HCT116 (cell line): ENCODE data around the gene SYCE3. TPM values are rescaled to one million over a fixed set of nuclear protein-coding genes. Genes with fewer than 3 reads are reported as not detected.

Experiments
- ATAC-seq: fragments of 200-7000 bp; cut with Tn5 transposase; 2 replicates; pipeline ENCODE4 v1.9.1; 2020; ENCODE audit warnings: mild to moderate bottlenecking, moderate library complexity
- Bru-seq: library from RNA; stranded (reverse); fragments of 400-500 nt; gene quantifications from one replicate; lab custom pipeline; 2021; lab: Mats Ljungman, UMichigan
- BruChase-seq, 2 experiments: library from RNA; stranded (reverse); fragments of 400-500 nt; gene quantifications; one replicate each; lab custom pipeline; 2021; lab: Mats Ljungman, UMichigan
- BruUV-seq: library from RNA; stranded (reverse); fragments of 400-500 nt; replicated peaks from 2 replicates; lab custom pipeline; 2021; lab: Mats Ljungman, UMichigan
- CTCF ChIA-PET: fragments of 300-600 bp; sonication (Branson Sonifier 250); formaldehyde crosslinking; loops from one replicate; lab custom pipeline; 2021; ENCODE audit warnings: antibody characterized with exemption; lab: Charles Lee
- POLR2A ChIA-PET: fragments of 300-600, 350-600 bp; sonication (Branson Sonifier 250); formaldehyde crosslinking; loops from one replicate; lab custom pipeline; 2021; ENCODE audit warnings: antibody characterized with exemption; lab: Charles Lee
- RAD21 ChIA-PET, 2 experiments: fragments of 300-600 bp; sonication (Branson Sonifier 250); formaldehyde crosslinking; loops; one replicate each; lab custom pipeline; 2023; ENCODE audit warnings: low total read pairs in 2 of 2; ENCODE audit not compliant: uncharacterized antibody in 2 of 2, unreplicated experiment in 2 of 2, low non-redundant PET in 1 of 2; lab: Charles Lee
- DNase-seq: peaks from one replicate; pipeline ENCODE4 v3.0.0-alpha.2; 2010; ENCODE audit warnings: low read depth, low spot score
- H2AFZ ChIP-seq: fragments of 200-600 bp; shearing (Covaris generic), sonication (generic); 2 replicates; pipeline ENCODE4 v1.6.1; 2017; ENCODE audit warnings: low read depth, mixed run types, mixed read lengths, antibody characterized with exemption, low read length; ENCODE audit not compliant: poor library complexity, severe bottlenecking
- H3K27ac ChIP-seq: 2 replicates; pipeline ENCODE4 v1.5.1; 2012; ENCODE audit warnings: low read depth, low read length
- H3K27me3 ChIP-seq: fragments of 200-600 bp; sonication (generic); 2 replicates; pipeline ENCODE4 v1.6.1; 2016; ENCODE audit warnings: mixed run types, low read length, mixed read lengths; ENCODE audit not compliant: insufficient read depth
- H3K36me3 ChIP-seq, 2 experiments: fragments of 200-500 bp in 1 of 2; fragments of 200-600 bp in 1 of 2; sonication (Bioruptor generic) in 1 of 2; sonication (generic) in 1 of 2; 2 replicates each; pipeline versions ENCODE4 v1.5.1 to v1.6.1; 2014 to 2016; ENCODE audit warnings: low read length in 2 of 2, inconsistent platforms in 1 of 2, mixed read lengths in 1 of 2, mixed run types in 1 of 2; ENCODE audit not compliant: insufficient read depth in 2 of 2, control insufficient read depth in 1 of 2
- H3K4me1 ChIP-seq, 2 experiments: fragments of 200-600 bp in 1 of 2; sonication (generic) in 1 of 2; 2 replicates each; pipeline versions ENCODE4 v1.5.1 to v1.6.1; 2012 to 2017; ENCODE audit warnings: low read length in 2 of 2, inconsistent platforms in 1 of 2, mild to moderate bottlenecking in 1 of 2, mixed read lengths in 1 of 2, mixed run types in 1 of 2, moderate library complexity in 1 of 2; ENCODE audit not compliant: insufficient read depth in 2 of 2, control insufficient read depth in 1 of 2
- H3K4me2 ChIP-seq: fragments of 200-600 bp; sonication (generic); 2 replicates; pipeline ENCODE4 v1.6.1; 2017; ENCODE audit warnings: mixed run types, low read length, mixed read lengths
- H3K4me3 ChIP-seq, 2 experiments: fragments of 200-600 bp in 1 of 2; sonication (generic) in 1 of 2; replicated peaks in 1 of 2; 2 replicates each; pipeline ENCODE4 v1.5.1; 2011 to 2016; ENCODE audit warnings: low read length in 2 of 2, control low read depth in 1 of 2, low read depth in 1 of 2, mild to moderate bottlenecking in 1 of 2, mixed read lengths in 1 of 2, mixed run types in 1 of 2
- H3K79me2 ChIP-seq: fragments of 200-600 bp; sonication (generic); 2 replicates; pipeline ENCODE4 v1.6.1; 2017; ENCODE audit warnings: mild to moderate bottlenecking, mixed run types, low read length, moderate library complexity, mixed read lengths; ENCODE audit not compliant: insufficient read depth
- H3K9ac ChIP-seq: fragments of 200-600 bp; sonication (generic); 2 replicates; pipeline ENCODE4 v1.6.1; 2016; ENCODE audit warnings: low read length, mixed read lengths
- H3K9me2 ChIP-seq: fragments of 200-600 bp; sonication (generic), shearing (Covaris generic); 2 replicates; pipeline ENCODE4 v1.6.1; 2017; ENCODE audit warnings: mixed run types, mild to moderate bottlenecking, moderate library complexity; ENCODE audit not compliant: insufficient read depth
- H3K9me3 ChIP-seq, 2 experiments: fragments of 200-500 bp in 1 of 2; fragments of 200-600 bp in 1 of 2; sonication (Bioruptor generic) in 1 of 2; sonication (generic) in 1 of 2; 2 replicates each; pipeline ENCODE4 v1.6.1; 2014 to 2017; ENCODE audit warnings: low read length in 2 of 2, mixed read lengths in 2 of 2, inconsistent platforms in 1 of 2, low read depth in 1 of 2, mild to moderate bottlenecking in 1 of 2, mixed run types in 1 of 2, moderate library complexity in 1 of 2; ENCODE audit not compliant: control insufficient read depth in 1 of 2, insufficient read depth in 1 of 2
- H4K20me1 ChIP-seq: fragments of 200-600 bp; sonication (generic), shearing (Covaris generic); 2 replicates; pipeline ENCODE4 v1.6.1; 2017; ENCODE audit warnings: mixed run types, mild to moderate bottlenecking, moderate library complexity; ENCODE audit not compliant: insufficient read depth
- CBX3 ChIP-seq: IDR thresholded peaks from 2 replicates; pipeline ENCODE4 v1.6.1; 2012; ENCODE audit warnings: low read depth
- ELF1 ChIP-seq: IDR thresholded peaks from 2 replicates; pipeline ENCODE4 v1.6.1; 2012; ENCODE audit warnings: low read depth, borderline replicate concordance
- FOSL1 ChIP-seq: IDR thresholded peaks from 2 replicates; pipeline ENCODE4 v1.6.1; 2012; ENCODE audit warnings: low read depth
- JUND ChIP-seq: IDR thresholded peaks from 2 replicates; pipeline ENCODE4 v1.6.1; 2012
- POLR2A ChIP-seq: IDR thresholded peaks from 2 replicates; pipeline ENCODE4 v1.7.0; 2011; ENCODE audit warnings: borderline replicate concordance; ENCODE audit not compliant: insufficient read depth, insufficient read length; ENCODE audit errors: extremely low read depth
- POLR2AphosphoS5 ChIP-seq: IDR thresholded peaks from 2 replicates; pipeline ENCODE4 v1.6.1; 2011; ENCODE audit warnings: mild to moderate bottlenecking, low read depth, low read length, moderate library complexity
- RAD21 ChIP-seq: IDR thresholded peaks from 2 replicates; pipeline ENCODE4 v1.6.1; 2012; ENCODE audit warnings: low read depth, mild to moderate bottlenecking
- SIN3A ChIP-seq: IDR thresholded peaks from 2 replicates; pipeline ENCODE4 v1.6.1; 2012; ENCODE audit warnings: low read depth
- SP1 ChIP-seq: IDR thresholded peaks from 2 replicates; pipeline ENCODE4 v1.6.1; 2012; ENCODE audit warnings: low read depth
- YY1 ChIP-seq: IDR thresholded peaks from 2 replicates; pipeline ENCODE4 v1.6.1; 2011; ENCODE audit warnings: low read length, low read depth, moderate library complexity, mild to moderate bottlenecking; ENCODE audit not compliant: insufficient replicate concordance; ENCODE audit errors: extremely low read depth
- ZFX ChIP-seq: fragments of 450-650 bp; IDR thresholded peaks from 2 replicates; pipeline ENCODE4 v1.6.1; 2017
- ZNF274 ChIP-seq: fragments of 200-500 bp; sonication (Bioruptor generic); IDR thresholded peaks from 2 replicates; pipeline ENCODE4 v1.6.1; 2014; ENCODE audit warnings: mild to moderate bottlenecking, low read depth, low read length, inconsistent platforms
- intact Hi-C: fragments of 100-400 bp; cut with micrococcal nuclease; formaldehyde crosslinking; loops from 2 replicates; pipeline ENCODE4 v1.10.0; 2022
- long read RNA-seq: library from polyadenylated mRNA; unstranded; transcript quantifications from one replicate; pipeline ENCODE4 v2.0.0, GENCODE V29; 2021; ENCODE audit not compliant: unreplicated experiment
- polyA plus RNA-seq: library from polyadenylated mRNA; unstranded; fragments of >200 nt; gene quantifications from 2 replicates; pipeline ENCODE4 v1.2.1, GENCODE V29; 2012; ENCODE audit warnings: missing spikeins
- total RNA-seq: library from RNA; stranded (reverse); gene quantifications from one replicate; pipeline ENCODE4 v1.2.1, GENCODE V29; 2021; ENCODE audit not compliant: unreplicated experiment
- TF ChIP-seq, protein P1 (sequence below): IDR thresholded peaks from 2 replicates; pipeline ENCODE4 v1.6.1; 2012; ENCODE audit warnings: low read depth
- TF ChIP-seq, protein P2 (sequence below): IDR thresholded peaks from 2 replicates; pipeline ENCODE4 v1.6.1; 2012
- TF ChIP-seq, protein P3 (sequence below), 3 experiments: fragments of 200-600 bp in 1 of 3; sonication (generic) in 1 of 3; IDR thresholded peaks in 2 of 3; conservative IDR thresholded peaks in 1 of 3; 2 replicates each; pipeline ENCODE4 v1.5.1; 2012 to 2017; ENCODE audit warnings: low read depth in 2 of 3, low read length in 2 of 3, antibody characterized with exemption in 1 of 3, borderline replicate concordance in 1 of 3, control low read depth in 1 of 3, mild to moderate bottlenecking in 1 of 3, mixed read lengths in 1 of 3, mixed run types in 1 of 3, moderate library complexity in 1 of 3; ENCODE audit not compliant: insufficient read depth in 1 of 3

The SYCE3 gene, protein sequence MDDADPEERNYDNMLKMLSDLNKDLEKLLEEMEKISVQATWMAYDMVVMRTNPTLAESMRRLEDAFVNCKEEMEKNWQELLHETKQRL
- total RNA-seq (not detected), Bru-seq, nascent RNA (percentile 16 among the genes with signal in this experiment), BruChase-seq, experiment 1, labeled RNA remaining after a 6-hour chase (percentile 27 among the genes with signal in this experiment), BruChase-seq, experiment 2, labeled RNA remaining after a 2-hour chase (percentile 17 among the genes with signal in this experiment)
- polyA plus RNA-seq: 3.2 and 3.9 TPM in 2 replicates
- long read RNA-seq, partial matches to known transcripts: 0 of 1 reads
- long read RNA-seq, other reads (novel, unspliced or antisense): 1 of 1 reads

DNA sequence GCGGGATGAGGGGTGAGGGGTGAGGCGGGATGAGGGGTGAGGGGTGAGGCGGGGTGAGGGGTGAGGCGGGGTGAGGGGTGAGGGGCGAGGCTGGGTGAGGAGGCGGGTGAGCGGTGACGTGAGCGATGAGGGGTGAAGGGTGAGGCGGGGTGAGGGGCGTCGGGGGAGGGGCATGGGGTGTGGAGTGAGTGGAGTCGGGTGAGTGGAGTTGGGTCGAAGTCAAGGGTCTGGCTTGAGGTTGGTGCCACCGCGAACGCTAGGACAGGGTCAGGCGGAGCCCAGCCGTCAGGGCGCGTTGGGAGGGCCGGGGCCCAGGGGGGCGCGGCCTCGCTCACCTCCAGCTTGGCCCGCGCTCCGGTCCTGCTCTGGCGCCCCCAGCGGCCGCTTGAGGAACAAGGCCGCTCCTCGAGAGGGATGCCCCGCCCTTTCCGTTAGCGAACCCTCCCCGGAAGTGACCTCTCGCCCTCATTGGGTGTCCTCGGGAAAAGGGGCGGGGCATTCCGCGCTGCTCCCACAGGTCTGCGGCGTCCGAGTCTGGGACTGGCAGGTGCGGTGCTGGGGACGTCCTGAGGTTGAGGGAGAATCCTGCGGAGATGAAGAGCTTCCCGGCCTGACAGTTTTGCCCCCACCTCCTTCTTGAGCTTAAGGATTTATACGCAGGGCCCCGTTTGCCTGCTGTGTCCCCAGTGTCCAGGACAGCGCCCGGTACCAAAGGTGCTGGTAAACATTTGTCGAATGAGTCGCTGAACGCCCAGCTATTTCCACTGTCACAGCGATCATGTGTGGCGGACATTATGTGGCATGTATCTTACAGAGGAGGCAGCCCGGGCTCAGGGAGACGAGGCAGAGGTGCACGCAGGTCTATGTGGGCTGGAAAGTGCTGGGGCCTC, at the start of gene SYCE3:
Gene SYCE3, minus strand, starts transcription at position 397 of the 890 bp plus-strand sequence. CDS start 6,514 bp downstream, outside the sequence.
- H3K9me2 ChIP-seq: no peaks in the 10 kb centered on the region
- intact Hi-C loops: no loop called here
- H3K4me1 ChIP-seq: peaks cover 6 to 11% of the 10 kb centered on the region in 2 experiments; a peak in 2 of 4 replicates
- H4K20me1 ChIP-seq: no peaks in the 10 kb centered on the region
- RAD21 ChIA-PET: interaction anchor here (0.8 to 1.2 kb wide), 3 partner anchors 12 to 37 kb away, joined by 3 to 5 read pairs (median 4); partner anchors contain the start of gene SCO2 (in 1 of the 2)
- H3K79me2 ChIP-seq: no peaks in the 10 kb centered on the region
- peak within 1 kb of the TSS; percentile 61 for H3K9ac ChIP-seq
- no peaks in the 10 kb centered on the region for H3K27me3 ChIP-seq
- ATAC-seq: peak; percentile 97
- no peak within 1 kb of the TSS for H2AFZ ChIP-seq
- H3K4me2 ChIP-seq: peak within 1 kb of the TSS; percentile 81
- peak within 1 kb of the TSS; percentile 43; the same call in 1 of the 2 replicates for H3K27ac ChIP-seq
- POLR2A ChIA-PET: interaction anchor here (1.0 to 1.6 kb wide), 6 partner anchors 12 to 55 kb away, joined by 3 to 8 read pairs (median 4); partner anchors contain the start of genes CHKB, LMF2, NCAPH2 and SCO2
- TSS peak; percentile 95 for BruUV-seq
- H3K36me3 ChIP-seq: no peaks in the 10 kb centered on the region; a peak in 1 of 4 replicates
- peak within 1 kb of the TSS; percentile 70 for H3K4me3 ChIP-seq
- no peaks in the 10 kb centered on the region for H3K9me3 ChIP-seq
- DNase-seq: peak; percentile 89
- CTCF ChIA-PET: interaction anchor here (0.6 to 1.7 kb wide), 9 partner anchors 10 to 55 kb away, joined by 3 to 11 read pairs (median 4); partner anchors contain the start of genes CHKB, KLHDC7B, LMF2 and NCAPH2
- TF ChIP-seq POLR2A (no peak), SP1 (peak; percentile 76), RAD21 (peak; percentile 59), POLR2AphosphoS5 (peak; percentile 93), FOSL1 (no peak), JUND (no peak), YY1 (no peak), ZNF274 (no peak), ELF1 (no peak; the same call in 1 of the 2 replicates), CBX3 (no peak), ZFX (no peak), SIN3A (peak; percentile 57; the same call in 1 of the 2 replicates)
- TF ChIP-seq, protein P1, sequence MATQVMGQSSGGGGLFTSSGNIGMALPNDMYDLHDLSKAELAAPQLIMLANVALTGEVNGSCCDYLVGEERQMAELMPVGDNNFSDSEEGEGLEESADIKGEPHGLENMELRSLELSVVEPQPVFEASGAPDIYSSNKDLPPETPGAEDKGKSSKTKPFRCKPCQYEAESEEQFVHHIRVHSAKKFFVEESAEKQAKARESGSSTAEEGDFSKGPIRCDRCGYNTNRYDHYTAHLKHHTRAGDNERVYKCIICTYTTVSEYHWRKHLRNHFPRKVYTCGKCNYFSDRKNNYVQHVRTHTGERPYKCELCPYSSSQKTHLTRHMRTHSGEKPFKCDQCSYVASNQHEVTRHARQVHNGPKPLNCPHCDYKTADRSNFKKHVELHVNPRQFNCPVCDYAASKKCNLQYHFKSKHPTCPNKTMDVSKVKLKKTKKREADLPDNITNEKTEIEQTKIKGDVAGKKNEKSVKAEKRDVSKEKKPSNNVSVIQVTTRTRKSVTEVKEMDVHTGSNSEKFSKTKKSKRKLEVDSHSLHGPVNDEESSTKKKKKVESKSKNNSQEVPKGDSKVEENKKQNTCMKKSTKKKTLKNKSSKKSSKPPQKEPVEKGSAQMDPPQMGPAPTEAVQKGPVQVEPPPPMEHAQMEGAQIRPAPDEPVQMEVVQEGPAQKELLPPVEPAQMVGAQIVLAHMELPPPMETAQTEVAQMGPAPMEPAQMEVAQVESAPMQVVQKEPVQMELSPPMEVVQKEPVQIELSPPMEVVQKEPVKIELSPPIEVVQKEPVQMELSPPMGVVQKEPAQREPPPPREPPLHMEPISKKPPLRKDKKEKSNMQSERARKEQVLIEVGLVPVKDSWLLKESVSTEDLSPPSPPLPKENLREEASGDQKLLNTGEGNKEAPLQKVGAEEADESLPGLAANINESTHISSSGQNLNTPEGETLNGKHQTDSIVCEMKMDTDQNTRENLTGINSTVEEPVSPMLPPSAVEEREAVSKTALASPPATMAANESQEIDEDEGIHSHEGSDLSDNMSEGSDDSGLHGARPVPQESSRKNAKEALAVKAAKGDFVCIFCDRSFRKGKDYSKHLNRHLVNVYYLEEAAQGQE: no peak
- TF ChIP-seq, protein P2, sequence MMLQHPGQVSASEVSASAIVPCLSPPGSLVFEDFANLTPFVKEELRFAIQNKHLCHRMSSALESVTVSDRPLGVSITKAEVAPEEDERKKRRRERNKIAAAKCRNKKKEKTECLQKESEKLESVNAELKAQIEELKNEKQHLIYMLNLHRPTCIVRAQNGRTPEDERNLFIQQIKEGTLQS: no peak
- TF ChIP-seq, protein P3, sequence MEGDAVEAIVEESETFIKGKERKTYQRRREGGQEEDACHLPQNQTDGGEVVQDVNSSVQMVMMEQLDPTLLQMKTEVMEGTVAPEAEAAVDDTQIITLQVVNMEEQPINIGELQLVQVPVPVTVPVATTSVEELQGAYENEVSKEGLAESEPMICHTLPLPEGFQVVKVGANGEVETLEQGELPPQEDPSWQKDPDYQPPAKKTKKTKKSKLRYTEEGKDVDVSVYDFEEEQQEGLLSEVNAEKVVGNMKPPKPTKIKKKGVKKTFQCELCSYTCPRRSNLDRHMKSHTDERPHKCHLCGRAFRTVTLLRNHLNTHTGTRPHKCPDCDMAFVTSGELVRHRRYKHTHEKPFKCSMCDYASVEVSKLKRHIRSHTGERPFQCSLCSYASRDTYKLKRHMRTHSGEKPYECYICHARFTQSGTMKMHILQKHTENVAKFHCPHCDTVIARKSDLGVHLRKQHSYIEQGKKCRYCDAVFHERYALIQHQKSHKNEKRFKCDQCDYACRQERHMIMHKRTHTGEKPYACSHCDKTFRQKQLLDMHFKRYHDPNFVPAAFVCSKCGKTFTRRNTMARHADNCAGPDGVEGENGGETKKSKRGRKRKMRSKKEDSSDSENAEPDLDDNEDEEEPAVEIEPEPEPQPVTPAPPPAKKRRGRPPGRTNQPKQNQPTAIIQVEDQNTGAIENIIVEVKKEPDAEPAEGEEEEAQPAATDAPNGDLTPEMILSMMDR (IDR thresholded peaks at IDR 0.05 in 2 of 3, conservative IDR thresholded peaks at IDR 0.05 in 1 of 3; ENCODE audit: borderline replicate concordance in 1 of 3, insufficient read depth in 1 of 3, low read depth in 2 of 3, low read length in 2 of 3): peak; percentile 52 to 92 (median 79)
